GM21515 (cell line): Measurements from ENCODE around the gene ARHGEF17.

Experiments
- ATAC-seq: cut with Tn5 transposase; IDR thresholded peaks from one replicate; pipeline ENCODE4 v1.9.1; 2021; ENCODE audit not compliant: unreplicated experiment

ARHGEF17 gene

GRCh38 chr11:73403541-73403940, 95.5 kb downstream of the ARHGEF17 start:
- ATAC-seq = no peak

GRCh38 chr11:73404048-73404447, 96.0 kb downstream of the ARHGEF17 start:
- no peak for ATAC-seq

- no peak for ATAC-seq
These were observed 96.5 kb downstream of the ARHGEF17 start for GRCh38 chr11:73404506-73405145.

DNA sequence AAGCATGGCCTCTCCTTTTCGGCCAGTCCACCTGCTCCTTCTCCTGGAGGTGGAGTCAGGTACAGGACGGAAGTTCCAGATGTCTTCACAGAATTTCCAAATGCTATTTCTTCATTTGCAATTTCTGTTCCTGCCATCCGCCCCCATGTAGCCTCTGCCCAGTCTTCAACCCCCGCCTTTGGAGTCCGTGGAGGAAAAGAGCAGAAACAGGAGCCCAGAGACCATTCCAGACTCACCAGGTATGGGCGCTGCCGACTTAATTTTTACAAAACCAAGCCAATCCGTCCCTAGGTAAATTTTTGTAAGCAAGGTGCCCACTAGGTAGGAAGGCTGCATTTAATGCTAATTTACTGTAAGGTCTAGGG, 97.1 kb downstream of the ARHGEF17 start:
- ATAC-seq = no peak

DNA sequence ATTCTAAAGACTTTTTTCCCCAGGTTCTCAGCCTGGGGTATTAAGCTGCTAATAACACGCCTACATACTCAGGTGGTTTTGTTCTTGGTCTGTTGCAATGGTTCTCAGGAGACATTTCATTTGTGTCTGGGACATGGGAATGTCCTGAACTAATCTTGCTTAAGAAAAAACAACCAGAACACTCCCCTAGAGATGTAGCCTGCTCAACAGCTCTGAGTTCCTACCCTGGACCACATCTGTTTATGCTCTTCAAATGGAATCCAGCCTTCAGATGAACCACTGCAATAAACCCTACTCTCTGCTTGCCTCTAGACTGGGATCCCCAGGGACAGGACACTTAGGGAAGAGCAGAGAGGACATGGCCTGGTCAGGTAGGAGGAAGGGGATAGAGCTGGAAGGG, 98.1 kb downstream of the ARHGEF17 start:
- no peak for ATAC-seq

DNA sequence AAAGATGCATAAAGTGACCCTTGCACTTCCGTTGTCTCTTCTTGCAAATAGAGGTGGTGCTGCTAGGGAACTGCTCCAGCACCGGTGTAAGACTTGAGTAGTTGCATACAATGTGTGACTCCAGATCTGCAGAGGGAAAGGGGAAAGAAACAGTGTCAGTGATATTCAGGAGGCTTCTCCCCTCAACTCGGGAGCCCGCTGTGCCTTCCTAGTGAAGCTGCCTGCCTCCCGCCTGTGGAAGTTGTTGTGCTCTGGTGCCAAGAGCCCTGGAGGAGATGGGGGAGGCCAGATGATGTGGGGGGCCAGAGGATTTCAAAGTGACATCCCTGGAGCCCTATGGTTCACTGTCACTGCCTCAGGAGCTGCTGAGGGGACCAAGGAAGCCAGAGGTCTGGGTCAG, 98.5 kb downstream of the ARHGEF17 start:
- ATAC-seq = no peak

DNA sequence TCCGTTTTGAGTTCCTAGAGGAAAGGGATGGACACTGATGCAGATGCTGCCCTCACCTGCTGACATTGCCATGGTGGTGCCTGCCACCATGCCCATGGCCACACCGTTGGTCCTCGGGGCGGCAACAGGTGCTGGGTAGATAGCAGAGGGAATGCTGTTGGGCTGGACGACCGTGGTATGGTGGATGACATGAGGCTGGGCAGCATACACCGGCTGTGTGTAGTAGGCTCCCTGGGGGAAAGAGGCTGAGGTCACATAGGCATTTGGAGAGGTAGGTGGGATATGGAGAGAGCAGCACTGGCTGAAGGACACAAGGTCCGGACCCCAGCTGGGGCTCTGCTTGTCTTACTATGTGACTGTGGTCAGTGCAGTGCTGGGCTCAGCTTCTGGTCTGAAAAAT, 101.4 kb downstream of the ARHGEF17 start:
- ATAC-seq = no peak

DNA sequence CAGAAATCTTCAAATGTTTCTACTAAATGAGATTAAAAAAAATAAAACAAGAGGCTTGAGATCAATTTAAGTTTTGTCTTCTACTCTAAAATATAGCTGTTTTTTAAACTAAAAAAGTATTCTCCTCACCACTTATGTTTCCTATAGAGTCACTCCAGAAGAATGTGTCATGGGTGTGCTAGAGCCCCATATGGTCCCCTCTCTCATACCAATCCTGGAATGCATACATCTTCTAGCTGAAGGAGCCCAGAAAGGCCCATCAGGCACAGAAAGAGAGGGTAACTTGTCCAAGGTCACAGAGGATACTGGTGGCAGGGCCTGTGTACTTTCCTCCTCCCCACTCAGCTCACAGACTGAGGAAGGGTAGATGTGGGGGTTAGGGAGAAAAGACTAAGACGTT, 102.6 kb downstream of the ARHGEF17 start:
- ATAC-seq = no peak

GRCh38 chr11:73411031-73411430, 103.0 kb downstream of the ARHGEF17 start:
- ATAC-seq = no peak

- no peak for ATAC-seq
These were observed 104.2 kb downstream of the ARHGEF17 start for GRCh38 chr11:73412308-73412707.

GRCh38 chr11:73413256-73413655, 105.2 kb downstream of the ARHGEF17 start:
- ATAC-seq = no peak

GRCh38 chr11:73414977-73415651, 107.0 kb downstream of the ARHGEF17 start:
- ATAC-seq = no peak

GRCh38 chr11:73415854-73416615, 108.0 kb downstream of the ARHGEF17 start:
- no peak for ATAC-seq

DNA sequence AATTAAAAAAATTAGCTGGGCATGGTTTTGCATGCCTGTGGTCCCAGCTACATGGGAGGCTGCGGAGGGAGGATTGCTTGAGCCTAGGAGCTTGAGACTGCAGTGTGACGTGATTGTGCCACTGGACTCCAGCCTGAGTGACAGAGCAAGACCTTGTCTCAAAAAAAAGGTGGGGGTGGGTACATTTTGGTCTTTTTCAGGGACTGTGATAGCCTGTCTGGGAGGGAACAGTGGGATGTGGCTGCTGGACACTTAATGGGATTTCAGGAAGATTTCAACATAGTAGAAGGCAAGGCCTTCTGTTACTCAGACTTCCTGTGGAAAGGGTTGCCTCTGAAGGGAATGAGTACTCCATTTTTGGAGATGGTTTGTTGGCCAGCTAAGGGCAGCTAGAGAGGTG, 108.7 kb downstream of the ARHGEF17 start:
- no peak for ATAC-seq
